GM20000 (cell line): ENCODE results near the gene GJB3.
A peak's percentile ranks its signal among the peaks of the same experiment; 100 is the strongest.

ENCODE experiments used
- DNase-seq: peaks from one replicate; pipeline ENCODE4 v3.0.0; 2012; ENCODE audit warnings: low spot score
- TF ChIP-seq, protein P1 (sequence below): IDR thresholded peaks from 2 replicates; pipeline ENCODE4 v1.5.1; 2012; ENCODE audit warnings: mild to moderate bottlenecking, control low read depth; ENCODE audit errors: extremely low read depth, missing control alignments

GJB3 gene

DNA sequence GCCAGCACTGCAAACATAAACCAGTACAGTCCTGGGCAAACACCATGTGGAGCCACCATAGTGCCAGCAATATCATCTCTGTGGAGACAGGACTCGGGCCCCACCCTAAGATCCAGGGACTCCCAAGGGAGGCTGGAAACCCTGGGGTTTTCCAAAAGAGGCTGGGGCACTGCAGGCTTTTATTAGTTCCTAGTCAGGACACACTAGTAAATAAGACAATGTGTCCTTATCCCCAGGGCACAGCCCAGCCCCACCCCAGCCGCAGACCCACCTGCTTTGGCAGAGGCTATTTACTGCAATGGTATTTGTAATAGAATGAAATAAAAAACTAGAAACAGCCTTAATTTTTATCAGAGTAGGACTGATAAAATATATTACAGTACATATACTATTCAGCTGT is 486 bp upstream of the GJB3 start:
- no peak for DNase-seq
- TF ChIP-seq, protein P1, sequence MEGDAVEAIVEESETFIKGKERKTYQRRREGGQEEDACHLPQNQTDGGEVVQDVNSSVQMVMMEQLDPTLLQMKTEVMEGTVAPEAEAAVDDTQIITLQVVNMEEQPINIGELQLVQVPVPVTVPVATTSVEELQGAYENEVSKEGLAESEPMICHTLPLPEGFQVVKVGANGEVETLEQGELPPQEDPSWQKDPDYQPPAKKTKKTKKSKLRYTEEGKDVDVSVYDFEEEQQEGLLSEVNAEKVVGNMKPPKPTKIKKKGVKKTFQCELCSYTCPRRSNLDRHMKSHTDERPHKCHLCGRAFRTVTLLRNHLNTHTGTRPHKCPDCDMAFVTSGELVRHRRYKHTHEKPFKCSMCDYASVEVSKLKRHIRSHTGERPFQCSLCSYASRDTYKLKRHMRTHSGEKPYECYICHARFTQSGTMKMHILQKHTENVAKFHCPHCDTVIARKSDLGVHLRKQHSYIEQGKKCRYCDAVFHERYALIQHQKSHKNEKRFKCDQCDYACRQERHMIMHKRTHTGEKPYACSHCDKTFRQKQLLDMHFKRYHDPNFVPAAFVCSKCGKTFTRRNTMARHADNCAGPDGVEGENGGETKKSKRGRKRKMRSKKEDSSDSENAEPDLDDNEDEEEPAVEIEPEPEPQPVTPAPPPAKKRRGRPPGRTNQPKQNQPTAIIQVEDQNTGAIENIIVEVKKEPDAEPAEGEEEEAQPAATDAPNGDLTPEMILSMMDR, result no peak

DNA sequence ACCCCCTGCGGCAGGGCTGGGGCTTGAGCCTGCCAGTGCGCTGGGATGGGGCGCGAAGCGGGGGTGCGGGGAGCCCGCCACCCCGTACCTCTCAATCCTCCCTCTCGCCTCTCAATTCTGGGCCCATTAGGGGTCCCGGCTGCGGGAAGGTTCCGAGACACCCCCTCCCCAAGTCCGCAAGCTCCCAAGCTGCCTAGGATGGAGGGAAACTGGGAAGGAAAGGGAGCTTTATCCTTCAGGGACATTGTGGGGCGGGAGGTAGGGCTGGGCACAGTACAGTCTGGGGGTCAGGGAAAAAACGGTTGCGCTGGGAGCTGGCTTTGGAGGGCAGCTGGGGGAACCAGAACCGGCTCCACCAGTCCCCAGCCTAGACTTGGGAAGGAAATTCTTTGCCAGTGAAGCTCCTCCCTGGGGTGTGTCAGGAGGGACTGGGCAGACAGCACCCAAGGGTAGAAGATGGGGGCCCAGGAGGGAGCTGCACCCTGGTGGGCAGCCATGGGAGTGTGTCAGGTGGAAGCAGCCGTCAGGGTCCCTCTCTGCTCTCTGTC is 904 bp downstream of the GJB3 start:
- TF ChIP-seq, protein P1, result no peak
- no peak for DNase-seq

DNA sequence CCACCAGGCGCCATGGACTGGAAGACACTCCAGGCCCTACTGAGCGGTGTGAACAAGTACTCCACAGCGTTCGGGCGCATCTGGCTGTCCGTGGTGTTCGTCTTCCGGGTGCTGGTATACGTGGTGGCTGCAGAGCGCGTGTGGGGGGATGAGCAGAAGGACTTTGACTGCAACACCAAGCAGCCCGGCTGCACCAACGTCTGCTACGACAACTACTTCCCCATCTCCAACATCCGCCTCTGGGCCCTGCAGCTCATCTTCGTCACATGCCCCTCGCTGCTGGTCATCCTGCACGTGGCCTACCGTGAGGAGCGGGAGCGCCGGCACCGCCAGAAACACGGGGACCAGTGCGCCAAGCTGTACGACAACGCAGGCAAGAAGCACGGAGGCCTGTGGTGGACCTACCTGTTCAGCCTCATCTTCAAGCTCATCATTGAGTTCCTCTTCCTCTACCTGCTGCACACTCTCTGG is 3.8 kb downstream of the GJB3 start:
- no peak for DNase-seq
- TF ChIP-seq, protein P1, result no peak

DNA sequence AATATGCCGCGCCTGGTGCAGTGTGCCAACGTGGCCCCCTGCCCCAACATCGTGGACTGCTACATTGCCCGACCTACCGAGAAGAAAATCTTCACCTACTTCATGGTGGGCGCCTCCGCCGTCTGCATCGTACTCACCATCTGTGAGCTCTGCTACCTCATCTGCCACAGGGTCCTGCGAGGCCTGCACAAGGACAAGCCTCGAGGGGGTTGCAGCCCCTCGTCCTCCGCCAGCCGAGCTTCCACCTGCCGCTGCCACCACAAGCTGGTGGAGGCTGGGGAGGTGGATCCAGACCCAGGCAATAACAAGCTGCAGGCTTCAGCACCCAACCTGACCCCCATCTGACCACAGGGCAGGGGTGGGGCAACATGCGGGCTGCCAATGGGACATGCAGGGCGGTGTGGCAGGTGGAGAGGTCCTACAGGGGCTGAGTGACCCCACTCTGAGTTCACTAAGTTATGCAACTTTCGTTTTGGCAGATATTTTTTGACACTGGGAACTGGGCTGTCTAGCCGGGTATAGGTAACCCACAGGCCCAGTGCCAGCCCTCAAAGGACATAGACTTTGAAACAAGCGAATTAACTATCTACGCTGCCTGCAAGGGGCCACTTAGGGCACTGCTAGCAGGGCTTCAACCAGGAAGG is 4.3 kb downstream of the GJB3 start:
- TF ChIP-seq, protein P1, result no peak
- DNase-seq, result no peak

DNA sequence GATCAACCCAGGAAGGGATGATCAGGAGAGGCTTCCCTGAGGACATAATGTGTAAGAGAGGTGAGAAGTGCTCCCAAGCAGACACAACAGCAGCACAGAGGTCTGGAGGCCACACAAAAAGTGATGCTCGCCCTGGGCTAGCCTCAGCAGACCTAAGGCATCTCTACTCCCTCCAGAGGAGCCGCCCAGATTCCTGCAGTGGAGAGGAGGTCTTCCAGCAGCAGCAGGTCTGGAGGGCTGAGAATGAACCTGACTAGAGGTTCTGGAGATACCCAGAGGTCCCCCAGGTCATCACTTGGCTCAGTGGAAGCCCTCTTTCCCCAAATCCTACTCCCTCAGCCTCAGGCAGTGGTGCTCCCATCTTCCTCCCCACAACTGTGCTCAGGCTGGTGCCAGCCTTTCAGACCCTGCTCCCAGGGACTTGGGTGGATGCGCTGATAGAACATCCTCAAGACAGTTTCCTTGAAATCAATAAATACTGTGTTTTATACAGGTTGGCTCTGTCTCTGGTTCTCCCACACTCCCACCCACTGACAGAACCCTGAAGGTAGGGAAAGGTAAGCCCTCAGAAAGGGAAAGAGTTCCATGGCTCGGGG is 5.0 kb downstream of the GJB3 start:
- DNase-seq, result no peak
- TF ChIP-seq, protein P1, result no peak

DNA sequence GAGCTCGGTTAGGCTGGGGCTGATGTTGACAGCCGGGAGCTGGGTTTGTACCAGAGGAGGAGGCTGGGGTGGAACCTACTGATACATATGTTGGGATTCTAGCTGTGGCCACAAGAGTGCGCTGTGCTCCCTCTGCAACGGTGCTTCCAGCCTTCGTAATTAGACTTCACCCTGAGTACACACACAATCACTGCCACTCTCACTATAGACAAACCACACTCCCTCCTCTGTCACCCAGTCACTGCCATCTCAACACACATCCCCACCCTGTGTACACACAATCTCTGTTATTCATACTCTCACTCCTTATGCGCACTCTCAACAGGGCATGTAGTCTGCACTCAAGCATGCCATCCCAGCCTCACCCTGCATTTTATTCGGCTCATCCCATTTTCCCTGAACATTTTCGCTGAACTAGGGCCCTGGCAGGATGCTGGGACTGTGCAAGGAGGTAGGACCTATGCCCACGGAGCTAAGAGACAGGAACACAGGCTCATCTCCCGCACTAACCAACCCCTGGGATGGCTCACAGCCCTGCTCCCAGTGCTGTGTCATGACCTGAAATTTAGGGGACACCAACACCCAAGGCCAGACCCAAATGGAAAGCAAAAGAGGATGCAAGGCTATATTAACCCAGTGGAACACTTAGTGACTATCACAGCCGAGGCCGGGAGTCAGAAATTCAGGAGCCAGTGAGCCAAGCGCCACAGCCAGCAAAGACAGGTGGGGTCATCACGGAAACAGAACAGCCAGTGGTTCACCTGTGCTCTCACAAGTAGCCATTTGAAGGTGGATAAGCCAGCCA is 5.7 kb downstream of the GJB3 start:
- TF ChIP-seq, protein P1, result peak; percentile 64
- DNase-seq, result peak; percentile 86
